AG09319 (cell line): Measurements from ENCODE around the gene RBBP5.

ENCODE experiments used
- DNase-seq: peaks from one replicate; pipeline ENCODE4 v3.0.0-alpha.2; 2010; ENCODE audit warnings: low read depth; ENCODE audit errors: extremely low read depth
- TF ChIP-seq, protein P1 (sequence below): IDR thresholded peaks from 2 replicates; pipeline ENCODE4 v1.5.1; 2011; ENCODE audit warnings: low read depth, mild to moderate bottlenecking, inconsistent platforms, low read length, moderate library complexity

Gene RBBP5

GRCh38 chr1:205074513-205074912 lies 47.3 kb downstream of the RBBP5 start:
- TF ChIP-seq, protein P1, sequence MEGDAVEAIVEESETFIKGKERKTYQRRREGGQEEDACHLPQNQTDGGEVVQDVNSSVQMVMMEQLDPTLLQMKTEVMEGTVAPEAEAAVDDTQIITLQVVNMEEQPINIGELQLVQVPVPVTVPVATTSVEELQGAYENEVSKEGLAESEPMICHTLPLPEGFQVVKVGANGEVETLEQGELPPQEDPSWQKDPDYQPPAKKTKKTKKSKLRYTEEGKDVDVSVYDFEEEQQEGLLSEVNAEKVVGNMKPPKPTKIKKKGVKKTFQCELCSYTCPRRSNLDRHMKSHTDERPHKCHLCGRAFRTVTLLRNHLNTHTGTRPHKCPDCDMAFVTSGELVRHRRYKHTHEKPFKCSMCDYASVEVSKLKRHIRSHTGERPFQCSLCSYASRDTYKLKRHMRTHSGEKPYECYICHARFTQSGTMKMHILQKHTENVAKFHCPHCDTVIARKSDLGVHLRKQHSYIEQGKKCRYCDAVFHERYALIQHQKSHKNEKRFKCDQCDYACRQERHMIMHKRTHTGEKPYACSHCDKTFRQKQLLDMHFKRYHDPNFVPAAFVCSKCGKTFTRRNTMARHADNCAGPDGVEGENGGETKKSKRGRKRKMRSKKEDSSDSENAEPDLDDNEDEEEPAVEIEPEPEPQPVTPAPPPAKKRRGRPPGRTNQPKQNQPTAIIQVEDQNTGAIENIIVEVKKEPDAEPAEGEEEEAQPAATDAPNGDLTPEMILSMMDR, result no peak
- no peak for DNase-seq

DNA sequence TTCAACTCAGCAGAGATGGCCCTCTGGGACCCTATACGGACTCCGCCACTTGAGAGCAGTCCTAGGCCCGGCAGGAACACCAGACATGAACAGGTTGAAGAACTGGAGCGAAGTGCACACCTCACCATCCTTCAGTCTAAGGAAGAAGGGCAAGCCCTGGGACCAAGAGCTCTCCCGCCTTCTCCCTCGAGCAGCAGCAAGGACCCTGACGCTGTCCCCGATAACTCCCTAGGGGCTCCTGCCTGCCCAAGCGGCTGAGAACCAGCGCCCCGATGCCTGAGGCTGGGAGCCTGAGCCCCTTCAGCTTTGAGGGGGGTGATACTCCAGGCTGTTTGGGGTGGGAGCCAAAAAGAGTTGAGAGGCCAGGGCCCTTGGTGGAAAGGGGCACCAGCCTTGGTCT lies 47.7 kb downstream of the RBBP5 start:
- DNase-seq, result no peak
- TF ChIP-seq, protein P1, result no peak

- no peak for DNase-seq
- TF ChIP-seq, protein P1, result no peak
Measured at GRCh38 chr1:205073511-205073910, 48.3 kb downstream of the RBBP5 start.

- no peak for DNase-seq
Measured at GRCh38 chr1:205072881-205073280, 48.9 kb downstream of the RBBP5 start.

GRCh38 chr1:205072286-205072685 lies 49.5 kb downstream of the RBBP5 start:
- TF ChIP-seq, protein P1, result no peak
- DNase-seq, result no peak

More at GRCh38 chr1:205072881-205073280, 48.9 kb downstream of the RBBP5 start:
- TF ChIP-seq, protein P1, result no peak

GRCh38 chr1:205071801-205072200 lies 50.0 kb downstream of the RBBP5 start:
- TF ChIP-seq, protein P1, result no peak
- no peak for DNase-seq

DNA sequence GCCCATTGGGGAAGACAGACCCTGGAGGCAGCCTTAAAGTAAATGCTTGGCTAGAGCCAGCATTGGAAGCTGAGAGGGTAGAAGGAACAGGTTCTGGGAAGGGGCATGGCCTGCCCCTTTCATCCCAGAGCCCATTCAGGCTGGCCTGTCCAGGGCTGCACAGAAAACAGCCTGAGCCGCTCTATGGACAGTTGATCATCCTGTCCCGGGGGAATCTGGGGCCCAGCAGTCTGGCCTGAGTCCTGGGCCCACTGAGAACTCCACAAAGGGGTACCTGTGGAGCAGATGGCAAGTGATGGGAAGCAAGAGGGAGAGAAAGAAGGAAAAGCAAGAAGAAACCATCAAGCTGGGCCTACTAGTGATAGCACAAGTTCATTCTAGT lies 50.8 kb downstream of the RBBP5 start:
- no peak for DNase-seq
- TF ChIP-seq, protein P1, result no peak
